GM21576 (cell line): ENCODE data around the gene NOL6.

ENCODE experiments used
- ATAC-seq: cut with Tn5 transposase; IDR thresholded peaks from one replicate; pipeline ENCODE4 v1.9.1; 2021; ENCODE audit warnings: mild to moderate bottlenecking, moderate library complexity; ENCODE audit not compliant: unreplicated experiment

NOL6 gene

GRCh38 chr9:33453999-33454660 is 19.6 kb downstream of the NOL6 start:
- ATAC-seq: no peak

- ATAC-seq: no peak
Measured at GRCh38 chr9:33453286-33453860, 20.4 kb downstream of the NOL6 start.

- ATAC-seq: no peak
Measured at GRCh38 chr9:33452828-33453271, 20.9 kb downstream of the NOL6 start.

GRCh38 chr9:33450621-33451146 is 23.0 kb downstream of the NOL6 start:
- no peak for ATAC-seq

GRCh38 chr9:33449715-33450114 is 24.0 kb downstream of the NOL6 start:
- ATAC-seq: no peak

- peak; percentile 2 for ATAC-seq
Measured at GRCh38 chr9:33447799-33448553, 25.7 kb downstream of the NOL6 start.

- peak; percentile 32 for ATAC-seq
Measured at GRCh38 chr9:33446946-33447798, 26.6 kb downstream of the NOL6 start, which contains the start of gene AQP3. Gene AQP3 (minus strand): TSS chr9:33447593. CDS start chr9:33447530, 63 bp downstream.

GRCh38 chr9:33446240-33446945 is 27.3 kb downstream of the NOL6 start:
- ATAC-seq: peak; percentile 88

GRCh38 chr9:33445389-33446239 is 28.1 kb downstream of the NOL6 start:
- no peak for ATAC-seq

GRCh38 chr9:33443464-33444154 is 30.1 kb downstream of the NOL6 start:
- no peak for ATAC-seq

GRCh38 chr9:33443047-33443446 is 30.7 kb downstream of the NOL6 start:
- ATAC-seq: no peak

GRCh38 chr9:33442125-33442524 is 31.6 kb downstream of the NOL6 start:
- ATAC-seq: no peak

- no peak for ATAC-seq
Measured at GRCh38 chr9:33440609-33441008, 33.1 kb downstream of the NOL6 start.

GRCh38 chr9:33440204-33440603 is 33.5 kb downstream of the NOL6 start:
- no peak for ATAC-seq

- no peak for ATAC-seq
Measured at GRCh38 chr9:33439731-33440130, 34.0 kb downstream of the NOL6 start.

- no peak for ATAC-seq
Measured at GRCh38 chr9:33438926-33439680, 34.6 kb downstream of the NOL6 start.

GRCh38 chr9:33437898-33438297 is 35.8 kb downstream of the NOL6 start:
- no peak for ATAC-seq

- no peak for ATAC-seq
Measured at GRCh38 chr9:33437205-33437604, 36.5 kb downstream of the NOL6 start.
